C4-2B (cell line): ENCODE data around the gene GPR45.

ENCODE experiments used
- H3K27ac ChIP-seq: fragments of 450-650 bp; 2 replicates; pipeline ENCODE4 v1.5.1; 2017
- ZFX ChIP-seq: fragments of 450-650 bp; IDR thresholded peaks from 2 replicates; pipeline ENCODE4 v1.6.1; 2017
- TF ChIP-seq, protein P1 (sequence below): fragments of 450-650 bp; conservative IDR thresholded peaks from 2 replicates; pipeline ENCODE4 v1.5.1; 2017; ENCODE audit warnings: mild to moderate bottlenecking

The GPR45 gene

DNA sequence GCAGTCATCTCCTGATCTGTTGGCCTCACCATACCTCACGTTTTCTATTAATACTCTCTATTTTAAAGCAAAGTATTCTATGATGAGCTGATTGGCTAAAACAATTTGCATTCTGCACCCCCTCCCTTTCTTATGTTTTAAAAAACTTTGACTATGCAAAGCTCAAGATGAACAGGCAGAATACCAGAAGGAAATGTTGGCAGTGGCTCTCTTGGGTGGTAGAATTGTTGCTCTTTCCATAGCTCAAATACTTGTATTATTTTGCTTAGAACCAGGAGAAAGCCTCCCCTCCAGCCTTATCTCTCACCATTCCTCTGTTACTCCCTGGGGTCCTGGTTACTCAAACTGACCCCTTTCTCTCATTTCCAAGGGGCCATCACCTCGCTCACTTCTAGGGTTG is 14.4 kb downstream of the GPR45 start:
- TF ChIP-seq, protein P1, sequence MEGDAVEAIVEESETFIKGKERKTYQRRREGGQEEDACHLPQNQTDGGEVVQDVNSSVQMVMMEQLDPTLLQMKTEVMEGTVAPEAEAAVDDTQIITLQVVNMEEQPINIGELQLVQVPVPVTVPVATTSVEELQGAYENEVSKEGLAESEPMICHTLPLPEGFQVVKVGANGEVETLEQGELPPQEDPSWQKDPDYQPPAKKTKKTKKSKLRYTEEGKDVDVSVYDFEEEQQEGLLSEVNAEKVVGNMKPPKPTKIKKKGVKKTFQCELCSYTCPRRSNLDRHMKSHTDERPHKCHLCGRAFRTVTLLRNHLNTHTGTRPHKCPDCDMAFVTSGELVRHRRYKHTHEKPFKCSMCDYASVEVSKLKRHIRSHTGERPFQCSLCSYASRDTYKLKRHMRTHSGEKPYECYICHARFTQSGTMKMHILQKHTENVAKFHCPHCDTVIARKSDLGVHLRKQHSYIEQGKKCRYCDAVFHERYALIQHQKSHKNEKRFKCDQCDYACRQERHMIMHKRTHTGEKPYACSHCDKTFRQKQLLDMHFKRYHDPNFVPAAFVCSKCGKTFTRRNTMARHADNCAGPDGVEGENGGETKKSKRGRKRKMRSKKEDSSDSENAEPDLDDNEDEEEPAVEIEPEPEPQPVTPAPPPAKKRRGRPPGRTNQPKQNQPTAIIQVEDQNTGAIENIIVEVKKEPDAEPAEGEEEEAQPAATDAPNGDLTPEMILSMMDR = no peak
- no peak for TF ChIP-seq ZFX
- H3K27ac ChIP-seq = no peak overlapping the region

DNA sequence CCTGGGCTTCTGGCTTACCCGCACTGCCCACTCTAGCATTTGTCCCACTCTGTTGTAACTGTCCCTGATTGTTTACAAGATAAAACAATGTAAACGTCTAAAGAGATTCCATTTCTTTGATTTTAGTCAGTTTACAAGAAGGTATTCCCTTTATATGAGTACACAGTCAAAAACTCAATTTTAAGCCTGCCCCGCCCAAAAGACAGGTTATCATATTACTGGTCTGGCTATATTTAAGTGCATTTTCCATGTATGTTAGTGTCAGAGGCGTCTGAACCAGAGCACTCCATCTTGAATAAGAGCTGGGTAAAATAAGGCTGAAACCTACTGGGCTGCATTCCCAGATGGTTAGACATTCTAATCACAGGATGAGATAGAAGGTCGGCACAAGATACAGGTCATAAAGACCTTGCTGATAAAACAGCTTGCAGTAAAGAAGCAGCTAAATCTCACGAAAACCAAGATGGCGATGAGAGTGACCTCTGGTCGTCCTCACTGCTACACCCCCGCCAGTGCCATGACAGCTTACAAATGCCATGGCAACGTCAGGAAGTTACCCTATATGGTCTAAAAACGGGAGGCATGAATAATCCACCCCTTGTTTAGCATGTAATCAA is 15.0 kb downstream of the GPR45 start:
- H3K27ac ChIP-seq = no peak overlapping the region
- no peak for TF ChIP-seq ZFX
- TF ChIP-seq, protein P1 = no peak

DNA sequence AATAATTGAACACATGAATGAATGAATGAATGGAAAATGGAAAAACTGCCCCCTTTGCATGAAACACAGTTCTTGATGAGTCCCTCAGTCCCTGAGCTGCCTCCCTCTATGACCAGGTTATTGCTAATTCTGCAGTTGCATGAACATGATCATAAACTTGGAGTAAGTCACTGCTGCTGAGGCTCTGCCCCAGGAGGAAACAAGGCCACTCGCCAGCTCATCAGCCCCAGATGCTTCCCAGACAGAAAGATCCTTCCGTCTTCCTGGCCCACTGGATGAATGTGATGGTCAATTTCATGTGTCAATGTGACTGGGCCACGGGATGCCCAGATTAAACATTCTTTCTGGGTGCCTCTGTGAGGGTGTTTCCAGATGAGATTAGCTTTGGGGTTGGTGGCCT is 16.4 kb downstream of the GPR45 start:
- H3K27ac ChIP-seq = no peak overlapping the region
- TF ChIP-seq, protein P1 = no peak

DNA sequence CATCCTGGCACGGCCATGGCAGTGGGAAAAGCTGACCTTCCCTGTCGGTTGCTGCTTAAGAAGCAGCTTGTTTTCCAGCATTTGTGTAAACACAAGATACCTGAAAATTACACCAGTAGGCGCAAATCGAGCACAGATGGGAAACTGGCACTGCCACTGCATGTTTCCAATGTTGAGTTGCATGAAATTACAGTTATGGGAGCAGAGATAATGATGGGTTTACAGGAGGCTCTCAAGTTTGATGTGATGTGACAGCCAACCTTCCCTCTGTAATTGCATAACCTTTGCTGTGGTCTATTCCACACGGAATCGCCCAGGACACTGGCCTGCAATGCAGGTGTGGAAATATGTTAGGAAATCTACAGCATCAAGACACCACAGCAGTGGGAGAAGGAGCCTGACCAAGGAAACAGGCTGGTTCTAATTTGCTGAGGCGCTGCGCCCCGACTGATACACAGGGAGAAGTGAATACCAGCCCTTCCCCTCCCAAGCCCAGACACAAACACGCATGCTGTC is 17.4 kb downstream of the GPR45 start:
- no peak for TF ChIP-seq ZFX
- TF ChIP-seq, protein P1 = no peak
- H3K27ac ChIP-seq = no peak overlapping the region

DNA sequence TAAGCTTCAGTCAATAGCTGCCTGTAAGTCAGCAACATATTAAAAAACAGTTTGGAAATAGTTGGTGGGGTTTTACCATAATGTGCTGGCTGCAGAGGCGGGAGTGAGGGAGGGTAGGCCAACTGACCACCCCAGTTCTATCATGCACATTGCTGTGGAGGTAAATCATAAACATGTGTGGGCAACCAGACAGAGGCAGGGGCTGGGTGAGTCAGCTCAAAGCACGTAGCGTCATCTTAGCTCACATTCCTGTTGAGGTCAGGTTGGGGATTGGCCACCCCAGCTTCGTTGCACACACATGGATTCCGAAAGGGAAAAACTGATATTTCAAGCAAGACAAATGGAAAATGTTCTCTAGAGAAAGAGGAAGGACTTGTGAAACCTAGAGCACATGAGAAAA is 19.5 kb downstream of the GPR45 start:
- H3K27ac ChIP-seq = no peak overlapping the region
- TF ChIP-seq, protein P1 = no peak
- TF ChIP-seq ZFX = no peak

DNA sequence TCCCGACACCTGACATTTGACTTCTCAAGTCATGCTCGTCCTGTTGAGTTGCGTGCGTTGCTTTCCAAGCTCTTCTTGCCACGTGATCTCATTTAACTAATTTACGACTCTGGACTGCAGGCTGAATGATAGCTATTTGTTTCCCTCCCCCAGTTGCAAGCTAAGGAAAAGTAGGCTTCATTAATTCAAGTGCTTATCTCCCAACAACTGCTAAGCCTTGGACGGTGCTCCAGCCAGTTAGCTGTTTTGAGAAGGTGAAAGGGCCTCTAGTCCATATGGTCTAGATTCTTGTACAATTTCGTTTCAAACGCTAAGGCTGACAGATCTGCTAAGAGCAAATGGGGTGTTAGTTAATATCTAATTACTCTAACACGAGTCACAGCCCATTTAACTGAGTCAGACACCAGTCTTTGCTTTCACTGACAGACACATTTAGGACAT is 21.1 kb downstream of the GPR45 start:
- no peak overlapping the region for H3K27ac ChIP-seq
- TF ChIP-seq, protein P1 = no peak
- no peak for TF ChIP-seq ZFX

DNA sequence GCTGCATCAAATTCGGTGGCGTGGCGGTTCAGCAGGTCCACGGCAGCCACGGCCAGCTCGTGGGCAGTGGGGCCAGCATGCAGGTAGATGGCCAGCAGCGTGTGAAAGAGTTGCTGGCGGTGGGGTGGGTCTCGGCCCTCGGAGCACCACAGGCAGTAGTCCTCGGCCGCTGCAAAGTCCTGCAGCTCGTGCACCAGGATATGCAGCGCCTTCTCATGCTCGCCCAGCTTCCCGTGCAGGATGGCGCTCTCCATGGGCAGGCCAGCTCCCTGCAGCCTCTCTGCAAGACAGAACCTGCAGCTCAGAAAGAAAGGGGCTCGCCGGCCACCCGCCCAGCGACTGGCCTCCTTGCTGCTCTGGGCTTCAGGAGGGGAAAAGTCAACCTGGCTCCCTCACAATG is 27.9 kb downstream of the GPR45 start:
- TF ChIP-seq ZFX = no peak
- TF ChIP-seq, protein P1 = no peak

More for the DNA sequence above, 27.9 kb downstream of the GPR45 start:
- H3K27ac ChIP-seq = no peak overlapping the region
